Upper lobe of left lung (tissue), 6 donors: ENCODE measurements around the gene IL9. TPM values are rescaled to one million over a fixed set of nuclear protein-coding genes. Genes with fewer than 3 reads are reported as not detected.

Experiments used
- ATAC-seq, 2 donors: fragments of 200-7000 bp; cut with Tn5 transposase; one replicate each; pipeline ENCODE4 v1.9.1; 2022; ENCODE audit warnings: mild to moderate bottlenecking in 2 of 2, moderate library complexity in 2 of 2; ENCODE audit not compliant: low FRiP score in 2 of 2
- DNase-seq, 2 donors: peaks; one replicate each; pipeline ENCODE4 v3.0.0-alpha.2; 2019 to 2020
- H3K27ac ChIP-seq, 4 donors: fragments of 200-600 bp; sonication (generic); one replicate each; pipeline ENCODE4 v1.5.1; 2016 to 2019
- H3K27me3 ChIP-seq, 4 donors: fragments of 200-600 bp; sonication (generic); one replicate each; pipeline ENCODE4 v1.5.1; 2017 to 2019
- H3K36me3 ChIP-seq, 4 donors: fragments of 200-600 bp; sonication (generic); one replicate each; pipeline ENCODE4 v1.5.1; 2016 to 2019
- H3K4me1 ChIP-seq, 4 donors: fragments of 200-600 bp; sonication (generic); one replicate each; pipeline ENCODE4 v1.5.1; 2018 to 2019
- H3K4me3 ChIP-seq, 4 donors: fragments of 200-600 bp; sonication (generic); one replicate each; pipeline ENCODE4 v1.5.1; 2017 to 2019; ENCODE audit warnings: mild to moderate bottlenecking in 2 of 4, moderate library complexity in 1 of 4
- H3K9me3 ChIP-seq, 4 donors: fragments of 200-600 bp; sonication (generic); one replicate each; pipeline ENCODE4 v1.5.1; 2018 to 2019
- EP300 ChIP-seq, 4 donors: sonication (generic); formaldehyde crosslinking; IDR thresholded peaks; one replicate each; pipeline ENCODE4 v1.5.1; 2017; ENCODE audit warnings: antibody characterized with exemption in 4 of 4, control low read depth in 2 of 4
- POLR2A ChIP-seq, 4 donors: fragments of 450-650 bp; IDR thresholded peaks; one replicate each; pipeline ENCODE4 v1.5.1; 2016 to 2017; ENCODE audit warnings: antibody characterized with exemption in 4 of 4, mild to moderate bottlenecking in 2 of 4
- POLR2AphosphoS5 ChIP-seq, 2 donors: sonication (generic); formaldehyde crosslinking; IDR thresholded peaks; one replicate each; pipeline ENCODE4 v1.5.1; 2017; ENCODE audit warnings: antibody characterized with exemption in 2 of 2
- WGBS, 2 donors: methylation state at CpG; one replicate each; pipeline ENCODE4 v1.1.5; 2017 to 2018; 5-methylcytosine and 5-hydroxymethylcytosine counted together
- total RNA-seq, 6 donors: library from RNA; depleted of rRNA in 4 of 6; stranded (reverse); fragments of >200 nt in 4 of 6; gene quantifications; one replicate each; pipeline versions ENCODE4 v1.1.0 to v1.2.1, GENCODE V29; 2016 to 2021
- TF ChIP-seq, protein P1 (sequence below), 6 experiments: fragments of 450-650 bp in 4 of 6; fragments of 200-600 bp in 2 of 6; sonication (generic) in 2 of 6; IDR thresholded peaks; one replicate each; pipeline ENCODE4 v1.5.1; 2016 to 2019; ENCODE audit warnings: antibody characterized with exemption in 6 of 6
- donor health status: DM: no; HTN: no; CAD: no; lungs with moderate emphysema.
- donor health status: DM: no; HTN: yes; CAD: no; lungs with severe emphysema.

The IL9 gene
- total RNA-seq, 6 donors from 2014 or later = not detected

DNA sequence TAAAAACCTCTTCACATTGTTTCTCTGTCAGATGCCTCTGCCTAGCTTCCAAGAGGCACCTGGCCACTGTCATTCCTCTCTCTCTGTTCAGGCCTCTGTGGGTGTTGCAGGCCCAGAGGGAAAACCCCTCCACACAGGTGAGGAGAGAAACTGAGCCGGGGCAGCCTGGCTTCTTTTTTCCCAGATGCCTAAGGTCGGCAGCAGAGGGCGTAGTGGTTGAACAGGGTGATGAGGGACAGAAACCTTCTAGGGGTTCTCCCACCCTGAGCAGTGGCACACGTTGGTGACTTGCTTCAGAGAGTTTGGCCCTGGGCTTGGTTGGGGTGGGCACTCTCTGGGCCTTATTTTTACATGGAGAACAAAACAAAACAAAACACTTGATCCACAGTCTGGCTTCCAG, 12.2 kb downstream of the IL9 start:
- TF ChIP-seq EP300 (IDR thresholded peaks at IDR 0.05) = no peak
- TF ChIP-seq, protein P1, sequence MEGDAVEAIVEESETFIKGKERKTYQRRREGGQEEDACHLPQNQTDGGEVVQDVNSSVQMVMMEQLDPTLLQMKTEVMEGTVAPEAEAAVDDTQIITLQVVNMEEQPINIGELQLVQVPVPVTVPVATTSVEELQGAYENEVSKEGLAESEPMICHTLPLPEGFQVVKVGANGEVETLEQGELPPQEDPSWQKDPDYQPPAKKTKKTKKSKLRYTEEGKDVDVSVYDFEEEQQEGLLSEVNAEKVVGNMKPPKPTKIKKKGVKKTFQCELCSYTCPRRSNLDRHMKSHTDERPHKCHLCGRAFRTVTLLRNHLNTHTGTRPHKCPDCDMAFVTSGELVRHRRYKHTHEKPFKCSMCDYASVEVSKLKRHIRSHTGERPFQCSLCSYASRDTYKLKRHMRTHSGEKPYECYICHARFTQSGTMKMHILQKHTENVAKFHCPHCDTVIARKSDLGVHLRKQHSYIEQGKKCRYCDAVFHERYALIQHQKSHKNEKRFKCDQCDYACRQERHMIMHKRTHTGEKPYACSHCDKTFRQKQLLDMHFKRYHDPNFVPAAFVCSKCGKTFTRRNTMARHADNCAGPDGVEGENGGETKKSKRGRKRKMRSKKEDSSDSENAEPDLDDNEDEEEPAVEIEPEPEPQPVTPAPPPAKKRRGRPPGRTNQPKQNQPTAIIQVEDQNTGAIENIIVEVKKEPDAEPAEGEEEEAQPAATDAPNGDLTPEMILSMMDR (IDR thresholded peaks at IDR 0.05) = no peak
- no peak for TF ChIP-seq POLR2AphosphoS5 (IDR thresholded peaks at IDR 0.05)
- no peak for TF ChIP-seq POLR2A (IDR thresholded peaks at IDR 0.05)
- DNase-seq = no peak
- 59 to 63% methylated on average over 4 of the region's 4 CpGs for WGBS, 2 donors
- Histone ChIP-seq H3K4me3 (no peak overlapping the region), H3K36me3 (no peaks in the 10 kb centered on the region), H3K27me3 (no peaks in the 10 kb centered on the region), H3K9me3 (no peaks in the 10 kb centered on the region), H3K27ac (no peak overlapping the region), H3K4me1 (peaks cover 0 to 9% (median 0%) of the 10 kb centered on the region in 4 donors)
- no peak for ATAC-seq

DNA sequence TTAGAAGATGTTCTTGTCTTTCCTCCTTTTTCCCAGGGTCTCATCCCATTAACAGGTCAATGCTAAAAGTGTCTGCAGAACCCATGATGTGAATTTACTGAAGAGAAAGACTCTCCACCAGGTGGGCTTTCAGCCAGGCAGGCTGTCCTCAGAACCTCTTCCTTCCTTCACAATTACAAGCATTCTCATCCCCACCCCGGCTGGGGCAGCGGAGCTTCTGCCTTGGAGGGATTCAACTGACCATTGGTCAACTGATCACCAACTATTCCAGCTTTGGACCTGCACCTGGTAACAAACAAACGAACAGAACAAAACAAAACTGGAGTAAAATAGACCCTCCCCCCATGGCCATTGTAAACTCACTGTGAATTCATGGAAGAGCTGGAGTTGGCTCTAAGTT, 12.6 kb downstream of the IL9 start:
- H3K9me3 ChIP-seq = no peaks in the 10 kb centered on the region
- no peaks in the 10 kb centered on the region for H3K27me3 ChIP-seq
- WGBS, 2 donors = 80 to 91% methylated on average over 3 of the region's 3 CpGs
- no peak for ATAC-seq
- no peak overlapping the region for H3K4me3 ChIP-seq
- DNase-seq = no peak
- H3K36me3 ChIP-seq = no peaks in the 10 kb centered on the region
- H3K4me1 ChIP-seq = peaks cover 0 to 9% (median 0%) of the 10 kb centered on the region in 4 donors
- H3K27ac ChIP-seq = no peak overlapping the region
- no peak for TF ChIP-seq POLR2A (IDR thresholded peaks at IDR 0.05)
- no peak for TF ChIP-seq EP300 (IDR thresholded peaks at IDR 0.05)
- no peak for TF ChIP-seq POLR2AphosphoS5 (IDR thresholded peaks at IDR 0.05)
- TF ChIP-seq, protein P1 (IDR thresholded peaks at IDR 0.05) = no peak

DNA sequence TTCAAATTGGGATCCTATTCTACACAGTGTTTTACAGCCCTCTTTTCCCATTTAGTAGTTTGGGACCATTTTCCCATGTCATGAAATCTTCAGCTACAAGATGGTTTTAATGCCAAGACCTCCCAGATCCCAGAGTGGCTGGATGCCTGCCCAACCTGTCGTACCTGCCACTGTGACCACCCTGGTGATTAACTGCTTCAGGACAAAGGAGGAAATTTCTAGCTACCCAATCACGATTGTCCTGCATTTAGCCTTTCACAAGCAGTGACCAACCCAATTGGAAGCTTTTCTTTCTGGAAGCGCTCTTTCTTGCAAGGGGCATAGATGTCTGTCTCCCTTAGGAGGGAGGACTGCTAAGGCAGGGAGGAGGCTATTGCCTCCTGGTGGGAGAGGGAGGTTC, 13.8 kb downstream of the IL9 start:
- H3K4me3 ChIP-seq = no peak overlapping the region
- TF ChIP-seq, protein P1 (IDR thresholded peaks at IDR 0.05) = no peak
- TF ChIP-seq EP300 (IDR thresholded peaks at IDR 0.05) (no peak), POLR2A (IDR thresholded peaks at IDR 0.05) (no peak)
- WGBS, 2 donors = 53 to 73% methylated on average over 3 of the region's 3 CpGs
- DNase-seq (no peak), ATAC-seq (no peak)
- no peaks in the 10 kb centered on the region for H3K9me3 ChIP-seq
- H3K27me3 ChIP-seq = no peaks in the 10 kb centered on the region
- H3K27ac ChIP-seq = no peak overlapping the region
- H3K4me1 ChIP-seq = peaks cover 0 to 6% (median 0%) of the 10 kb centered on the region in 4 donors
- H3K36me3 ChIP-seq = no peaks in the 10 kb centered on the region

DNA sequence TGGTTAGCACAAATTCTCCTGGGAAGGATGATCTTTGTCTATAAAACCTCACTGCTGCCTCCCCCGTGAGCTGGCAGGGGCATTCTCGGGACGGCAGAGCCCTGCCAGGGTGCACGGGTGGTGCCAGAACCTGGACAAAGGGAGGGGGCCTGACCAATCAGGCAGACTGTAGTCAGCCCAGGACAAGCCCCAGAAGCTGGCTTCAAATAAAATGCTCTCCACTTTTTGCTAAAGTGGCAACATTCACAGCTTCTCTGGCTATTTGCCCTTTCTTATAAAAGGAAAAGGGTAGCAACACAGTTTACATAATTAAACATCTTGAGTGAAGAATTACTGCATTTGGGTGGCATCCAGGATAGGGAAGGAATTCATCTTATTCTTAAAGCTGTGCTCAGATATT, 14.4 kb downstream of the IL9 start:
- peak in 1 of 2 donors; percentile 32 for DNase-seq

DNA sequence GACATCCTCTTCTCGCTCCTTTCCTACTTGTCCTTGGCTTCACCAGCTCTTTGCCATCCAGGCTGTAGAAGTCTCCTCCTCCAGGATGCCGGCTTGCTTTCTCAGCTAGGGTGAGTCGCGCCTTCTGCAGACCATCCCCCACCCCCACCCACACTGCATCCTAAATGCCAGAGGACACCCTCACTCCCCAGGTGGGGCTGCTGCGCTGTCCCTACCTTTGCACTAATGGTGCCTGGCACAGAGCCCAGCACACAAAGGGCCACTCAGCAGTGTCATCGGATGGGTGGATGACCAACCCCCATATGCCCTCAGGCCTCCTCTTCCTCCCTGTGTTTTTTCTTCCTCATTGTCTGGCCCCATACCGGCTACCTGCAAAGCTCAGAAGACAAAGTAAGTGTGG, 14.8 kb downstream of the IL9 start:
- ATAC-seq (no peak), DNase-seq (no peak)
- TF ChIP-seq POLR2AphosphoS5 (IDR thresholded peaks at IDR 0.05) (no peak), EP300 (IDR thresholded peaks at IDR 0.05) (no peak), POLR2A (IDR thresholded peaks at IDR 0.05) (no peak)
- TF ChIP-seq, protein P1 (IDR thresholded peaks at IDR 0.05) = no peak
- Histone ChIP-seq H3K9me3 (no peaks in the 10 kb centered on the region), H3K27me3 (no peaks in the 10 kb centered on the region), H3K36me3 (no peaks in the 10 kb centered on the region), H3K4me1 (peaks cover 0 to 6% (median 0%) of the 10 kb centered on the region in 4 donors), H3K27ac (no peak overlapping the region), H3K4me3 (no peak overlapping the region)
- WGBS, 2 donors = 69 to 79% methylated on average over 7 of the region's 7 CpGs

More for the DNA sequence above, 14.4 kb downstream of the IL9 start:
- Histone ChIP-seq H3K36me3 (no peaks in the 10 kb centered on the region), H3K4me3 (no peak overlapping the region), H3K9me3 (no peaks in the 10 kb centered on the region), H3K27me3 (no peaks in the 10 kb centered on the region), H3K4me1 (peaks cover 0 to 6% (median 0%) of the 10 kb centered on the region in 4 donors), H3K27ac (no peak overlapping the region)
- no peak for TF ChIP-seq POLR2AphosphoS5 (IDR thresholded peaks at IDR 0.05)
- TF ChIP-seq POLR2A (IDR thresholded peaks at IDR 0.05) = no peak
- TF ChIP-seq, protein P1 (IDR thresholded peaks at IDR 0.05) = no peak
- TF ChIP-seq EP300 (IDR thresholded peaks at IDR 0.05) = no peak
- no peak for ATAC-seq
- 40 to 53% methylated on average over 2 to 4 of the region's 4 CpGs for WGBS, 2 donors
